Subcutaneous adipose tissue (tissue), 4 donors: Measurements from ENCODE around the gene DHRS3. TPM values are rescaled to one million over a fixed set of nuclear protein-coding genes. Genes with fewer than 3 reads are reported as not detected.

ENCODE experiments used
- total RNA-seq, 4 donors: library from RNA; depleted of rRNA; stranded (reverse); fragments of >200 nt; gene quantifications; one replicate each; pipeline ENCODE4 v1.1.0, GENCODE V29; 2016
- TF ChIP-seq, protein P1 (sequence below): fragments of 450-650 bp; IDR thresholded peaks from one replicate; pipeline ENCODE4 v1.5.1; 2016; ENCODE audit warnings: low read depth, mild to moderate bottlenecking, control low read depth, antibody characterized with exemption, moderate library complexity

Gene DHRS3
- total RNA-seq, 4 donors from 2014 or later = 147 to 406 (median 256) TPM

- TF ChIP-seq, protein P1, sequence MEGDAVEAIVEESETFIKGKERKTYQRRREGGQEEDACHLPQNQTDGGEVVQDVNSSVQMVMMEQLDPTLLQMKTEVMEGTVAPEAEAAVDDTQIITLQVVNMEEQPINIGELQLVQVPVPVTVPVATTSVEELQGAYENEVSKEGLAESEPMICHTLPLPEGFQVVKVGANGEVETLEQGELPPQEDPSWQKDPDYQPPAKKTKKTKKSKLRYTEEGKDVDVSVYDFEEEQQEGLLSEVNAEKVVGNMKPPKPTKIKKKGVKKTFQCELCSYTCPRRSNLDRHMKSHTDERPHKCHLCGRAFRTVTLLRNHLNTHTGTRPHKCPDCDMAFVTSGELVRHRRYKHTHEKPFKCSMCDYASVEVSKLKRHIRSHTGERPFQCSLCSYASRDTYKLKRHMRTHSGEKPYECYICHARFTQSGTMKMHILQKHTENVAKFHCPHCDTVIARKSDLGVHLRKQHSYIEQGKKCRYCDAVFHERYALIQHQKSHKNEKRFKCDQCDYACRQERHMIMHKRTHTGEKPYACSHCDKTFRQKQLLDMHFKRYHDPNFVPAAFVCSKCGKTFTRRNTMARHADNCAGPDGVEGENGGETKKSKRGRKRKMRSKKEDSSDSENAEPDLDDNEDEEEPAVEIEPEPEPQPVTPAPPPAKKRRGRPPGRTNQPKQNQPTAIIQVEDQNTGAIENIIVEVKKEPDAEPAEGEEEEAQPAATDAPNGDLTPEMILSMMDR = no peak
Observed at GRCh38 chr1:12577020-12577419, 41.0 kb downstream of the DHRS3 start.

GRCh38 chr1:12574757-12575139 is 43.3 kb downstream of the DHRS3 start:
- TF ChIP-seq, protein P1 = no peak

DNA sequence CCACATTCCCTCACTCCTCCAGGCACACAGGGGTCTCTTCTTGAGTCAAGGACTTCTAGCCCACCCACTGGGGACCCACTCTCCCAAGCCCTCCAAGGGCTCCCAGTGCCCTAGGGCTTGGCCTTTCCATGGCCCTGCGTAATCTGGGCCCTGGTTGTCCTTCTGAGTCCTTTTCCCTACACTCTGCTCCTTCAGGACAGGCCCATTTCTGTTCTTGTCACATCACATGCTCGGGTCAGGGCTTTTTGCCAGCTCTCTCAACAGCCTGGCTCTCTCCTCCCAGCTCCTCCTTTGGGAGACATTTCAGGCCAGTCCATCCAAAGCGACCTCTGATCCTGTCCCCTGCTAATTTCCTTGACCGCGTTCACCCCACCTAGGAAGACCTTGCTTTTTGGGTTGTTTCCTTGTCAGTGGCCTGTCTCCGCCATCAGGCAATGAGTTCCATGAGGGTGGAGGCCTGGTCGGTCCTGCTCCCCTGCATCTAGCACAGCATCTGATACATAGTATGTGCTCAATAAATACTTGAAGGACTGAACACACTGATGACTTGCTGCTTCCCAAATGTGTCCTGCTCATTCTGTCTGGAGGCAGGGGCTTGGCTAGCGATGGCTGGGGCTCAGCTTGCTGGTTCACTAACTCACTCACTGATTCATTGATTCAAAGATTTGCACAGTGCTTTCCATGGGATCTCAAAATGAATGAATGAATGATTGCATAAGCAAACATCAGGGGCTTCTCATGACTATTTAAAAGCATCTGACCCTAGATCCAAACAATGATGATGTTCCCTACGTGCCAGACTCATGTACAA is 44.8 kb downstream of the DHRS3 start:
- TF ChIP-seq, protein P1 = no peak

DNA sequence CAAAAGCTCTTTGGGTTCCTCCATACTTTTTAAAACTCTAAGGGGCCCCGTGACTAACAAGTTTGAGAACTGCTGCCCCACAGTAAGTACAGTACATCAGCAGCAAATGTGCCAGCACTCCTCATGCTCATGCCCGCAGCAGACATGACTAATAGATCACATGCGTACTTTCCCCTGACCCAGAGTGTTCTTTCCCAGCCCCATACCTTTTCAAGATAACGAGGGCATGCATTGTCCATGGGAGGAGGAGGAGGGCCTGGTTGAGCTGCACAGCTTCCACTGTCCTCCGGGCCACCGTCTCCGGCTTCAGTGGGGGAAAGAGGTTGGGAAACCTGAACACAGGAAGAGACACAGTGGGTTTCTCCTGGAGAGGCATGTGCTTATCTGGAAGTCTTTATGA is 45.5 kb downstream of the DHRS3 start:
- TF ChIP-seq, protein P1 = no peak

GRCh38 chr1:12570291-12570690 is 47.7 kb downstream of the DHRS3 start:
- TF ChIP-seq, protein P1 = no peak

- TF ChIP-seq, protein P1 = no peak
Observed at GRCh38 chr1:12568009-12568767, 49.8 kb downstream of the DHRS3 start.

- TF ChIP-seq, protein P1 = no peak
Observed at GRCh38 chr1:12567288-12567819, 50.7 kb downstream of the DHRS3 start.
